Smooth muscle cell (in vitro differentiated cells): ENCODE results near the gene VWA7. TPM values are rescaled to one million over a fixed set of nuclear protein-coding genes. Genes with fewer than 3 reads are reported as not detected.

ENCODE experiments used
- DNase-seq: peaks from one replicate; lab custom pipeline; 2025; ENCODE audit not compliant: unreplicated experiment; lab: John Stamatoyannopoulos, UW
- H2AFZ ChIP-seq: fragments of 200-600 bp; sonication (generic); 2 replicates; pipeline ENCODE4 v1.6.0; 2016; ENCODE audit warnings: antibody characterized with exemption, low read depth, mild to moderate bottlenecking
- H3F3A ChIP-seq: fragments of 200-600 bp; sonication (generic); 2 replicates; pipeline ENCODE4 v1.6.0; 2017; ENCODE audit warnings: antibody characterized with exemption, low read depth
- H3K27ac ChIP-seq: fragments of 200-600 bp; sonication (generic); 2 replicates; pipeline ENCODE4 v1.5.1; 2016; ENCODE audit warnings: low read depth, mild to moderate bottlenecking
- H3K27me3 ChIP-seq: fragments of 200-600 bp; sonication (generic); 2 replicates; pipeline ENCODE4 v1.6.1; 2016; ENCODE audit warnings: low read depth, mild to moderate bottlenecking
- H3K36me3 ChIP-seq: fragments of 200-600 bp; sonication (generic); 2 replicates; pipeline ENCODE4 v1.5.1; 2016; ENCODE audit warnings: low read depth
- H3K4me1 ChIP-seq: fragments of 200-600 bp; sonication (generic); 2 replicates; pipeline ENCODE4 v1.5.1; 2016; ENCODE audit warnings: low read depth
- H3K4me2 ChIP-seq: fragments of 200-600 bp; sonication (generic); 2 replicates; pipeline ENCODE4 v1.6.0; 2016; ENCODE audit warnings: mild to moderate bottlenecking
- H3K4me3 ChIP-seq: fragments of 200-600 bp; sonication (generic); 2 replicates; pipeline ENCODE4 v1.5.1; 2016; ENCODE audit warnings: mild to moderate bottlenecking
- H3K79me2 ChIP-seq: fragments of 200-600 bp; sonication (generic); 2 replicates; pipeline ENCODE4 v1.6.0; 2016; ENCODE audit warnings: low read depth, mild to moderate bottlenecking
- H3K9ac ChIP-seq: fragments of 200-600 bp; sonication (generic); 2 replicates; pipeline ENCODE4 v1.6.0; 2016; ENCODE audit warnings: low read depth
- H3K9me3 ChIP-seq: fragments of 200-600 bp; sonication (generic); replicated peaks from 2 replicates; pipeline ENCODE4 v1.5.1; 2016; ENCODE audit warnings: low read depth
- H4K20me1 ChIP-seq: fragments of 200-600 bp; sonication (generic); 2 replicates; pipeline ENCODE4 v1.6.0; 2016; ENCODE audit warnings: low read depth
- CTCF ChIP-seq: fragments of 200-600 bp; sonication (generic); IDR thresholded peaks from 2 replicates; pipeline ENCODE4 v1.5.1; 2017; ENCODE audit warnings: borderline replicate concordance, mild to moderate bottlenecking, antibody characterized with exemption; ENCODE audit not compliant: insufficient read depth, poor library complexity, severe bottlenecking
- WGBS: methylation state at CpG from one replicate; pipeline ENCODE4 v1.1.7; 2016; ENCODE audit warnings: low lambda C conversion rate; 5-methylcytosine and 5-hydroxymethylcytosine counted together
- polyA plus RNA-seq: library from polyadenylated mRNA; unstranded; fragments of >200 nt; fragmentation: Nextera tagmentation; extraction: Ambion mirVana; gene quantifications from 2 replicates; pipeline ENCODE4 v1.2.1, GENCODE V29; 2016
- total RNA-seq: library from RNA; depleted of rRNA; stranded (reverse); fragments of >200 nt; gene quantifications from 2 replicates; pipeline ENCODE4 v1.2.3, GENCODE V29; 2014

VWA7 gene
- total and polyA plus RNA-seq, 2 experiments from 2014 or later, result 0.08 to 0.58 TPM

GRCh38 chr6:31740397-31741223 lies 36.5 kb downstream of the VWA7 start:
- Histone ChIP-seq H3F3A (peaks cover 18% of the 10 kb centered on the region), H4K20me1 (no peaks in the 10 kb centered on the region), H2AFZ (peak overlapping the region; percentile 63), H3K4me1 (peaks cover 49% of the 10 kb centered on the region), H3K36me3 (no peaks in the 10 kb centered on the region), H3K27ac (peak overlapping the region; percentile 38), H3K4me3 (peak overlapping the region; percentile 63), H3K27me3 (no peaks in the 10 kb centered on the region), H3K9me3 (no peaks in the 10 kb centered on the region), H3K79me2 (peaks cover 14% of the 10 kb centered on the region), H3K9ac (peak overlapping the region; percentile 41), H3K4me2 (peak overlapping the region; percentile 96)
- no peak for TF ChIP-seq CTCF
- no peak for DNase-seq
- 38% methylated on average over 29 of the region's 29 CpGs for WGBS

- peaks cover 21% of the 10 kb centered on the region for H3F3A ChIP-seq
- peaks cover 49% of the 10 kb centered on the region for H3K4me1 ChIP-seq
- H4K20me1 ChIP-seq, result peaks cover 2% of the 10 kb centered on the region
- peaks cover 21% of the 10 kb centered on the region for H3K79me2 ChIP-seq
- DNase-seq, result peak; percentile 88
- H3K9me3 ChIP-seq, result no peaks in the 10 kb centered on the region
- H3K4me3 ChIP-seq, result peak within 1 kb of the TSS; percentile 63
- peak within 1 kb of the TSS; percentile 41 for H3K9ac ChIP-seq
- H2AFZ ChIP-seq, result peak within 1 kb of the TSS; percentile 63
- no peaks in the 10 kb centered on the region for H3K36me3 ChIP-seq
- H3K4me2 ChIP-seq, result peak within 1 kb of the TSS; percentile 96
- no peaks in the 10 kb centered on the region for H3K27me3 ChIP-seq
- H3K27ac ChIP-seq, result peak within 1 kb of the TSS; percentile 87
- WGBS, result 3% methylated on average over 56 of the region's 58 CpGs
- TF ChIP-seq CTCF, result no peak
Measured at GRCh38 chr6:31739639-31740396, 37.3 kb downstream of the VWA7 start, which contains the start of gene MSH5. Gene MSH5 (plus strand): TSS chr6:31740005. CDS start chr6:31740467, 462 bp downstream.

- peak; percentile 19 for TF ChIP-seq CTCF
- no peak for DNase-seq
- Histone ChIP-seq H3K9me3 (no peaks in the 10 kb centered on the region), H3K4me3 (peak overlapping the region; percentile 99), H4K20me1 (peaks cover 17% of the 10 kb centered on the region), H3K9ac (peak overlapping the region; percentile 41), H2AFZ (peak overlapping the region; percentile 12), H3K4me2 (peak overlapping the region; percentile 100), H3K4me1 (peaks cover 45% of the 10 kb centered on the region), H3K27me3 (no peaks in the 10 kb centered on the region), H3K27ac (peak overlapping the region; percentile 84), H3F3A (peaks cover 34% of the 10 kb centered on the region), H3K36me3 (no peaks in the 10 kb centered on the region), H3K79me2 (peaks cover 36% of the 10 kb centered on the region)
- WGBS, result 26% methylated on average over 6 of the region's 6 CpGs
Measured at GRCh38 chr6:31737991-31738979, 38.8 kb downstream of the VWA7 start.
